Activated T-helper 2 cell treated with anti-CD3 and anti-CD28 coated beads, Interferon-gamma antibody, Interleukin-2, Interleukin-4, amounts not matched to agents 10 μg/mL and 5 μg/mL and 100 μg/mL, durations not matched to agents 14 hours and 24 hours and 36 hours (primary cell): ENCODE results near the gene HYCC1. TPM values are rescaled to one million over a fixed set of nuclear protein-coding genes. Genes with fewer than 3 reads are reported as not detected.

Experiments used
- total RNA-seq: library from RNA; stranded (reverse); gene quantifications from 2 replicates; pipeline ENCODE4 v1.2.3, GENCODE V29; 2022

HYCC1 gene
- total RNA-seq, 1 donor from 2014 or later, result 55.1 TPM

Other genes starting within 250 kb of the HYCC1 start
- gene TOMM7, start 191.3 kb downstream of the HYCC1 start, total RNA-seq, result 216 and 221 TPM in 2 replicates
- gene KLHL7, start 91.7 kb upstream of the HYCC1 start, total RNA-seq, result 20.2 and 21.6 TPM in 2 replicates
- 52.2 and 54.0 TPM in 2 replicates for gene NUP42, start 167.9 kb upstream of the HYCC1 start, total RNA-seq
- 0.59 and 1.4 TPM in 2 replicates for gene GPNMB, start 232.6 kb upstream of the HYCC1 start, total RNA-seq